GM18499 (cell line): ENCODE measurements around the gene TAF1A.

ENCODE experiments used
- ATAC-seq: cut with Tn5 transposase; IDR thresholded peaks from one replicate; pipeline ENCODE4 v1.9.1; 2021; ENCODE audit warnings: moderate number of reproducible peaks; ENCODE audit not compliant: insufficient read depth, unreplicated experiment

The TAF1A gene

GRCh38 chr1:222543817-222544216 is 45.9 kb downstream of the TAF1A start:
- ATAC-seq: no peak

- ATAC-seq: no peak
Observed at GRCh38 chr1:222540598-222540995, 49.1 kb downstream of the TAF1A start.

GRCh38 chr1:222539951-222540597 is 49.7 kb downstream of the TAF1A start:
- no peak for ATAC-seq

- ATAC-seq: no peak
Observed at GRCh38 chr1:222535455-222535854, 54.3 kb downstream of the TAF1A start.

- ATAC-seq: no peak
Observed at GRCh38 chr1:222530852-222531251, 58.9 kb downstream of the TAF1A start.

GRCh38 chr1:222529916-222530315 is 59.8 kb downstream of the TAF1A start:
- ATAC-seq: no peak

- no peak for ATAC-seq
Observed at GRCh38 chr1:222529181-222529580, 60.6 kb downstream of the TAF1A start.

GRCh38 chr1:222525951-222526350 is 63.8 kb downstream of the TAF1A start:
- ATAC-seq: no peak

GRCh38 chr1:222523852-222524251 is 65.9 kb downstream of the TAF1A start:
- no peak for ATAC-seq

- ATAC-seq: no peak
Observed at GRCh38 chr1:222522105-222522915, 67.4 kb downstream of the TAF1A start.

- no peak for ATAC-seq
Observed at GRCh38 chr1:222521299-222522104, 68.2 kb downstream of the TAF1A start.
